Loucy (cell line): Measurements from ENCODE around the gene DPM2.

Source experiments
- EZH2phosphoT487 ChIP-seq: fragments of 200-600 bp; IDR thresholded peaks from 2 replicates; pipeline ENCODE4 v1.6.1; 2018; ENCODE audit warnings: antibody characterized with exemption, mild to moderate bottlenecking, moderate library complexity, borderline replicate concordance
- TF ChIP-seq, protein P1 (sequence below): fragments of 200-600 bp; sonication (generic); conservative IDR thresholded peaks from 2 replicates; pipeline ENCODE4 v1.5.1; 2014; ENCODE audit warnings: mild to moderate bottlenecking, antibody characterized with exemption, low read length

GRCh38 chr9:127927988-127928675 is 9.5 kb downstream of the DPM2 start:
- TF ChIP-seq, protein P1, sequence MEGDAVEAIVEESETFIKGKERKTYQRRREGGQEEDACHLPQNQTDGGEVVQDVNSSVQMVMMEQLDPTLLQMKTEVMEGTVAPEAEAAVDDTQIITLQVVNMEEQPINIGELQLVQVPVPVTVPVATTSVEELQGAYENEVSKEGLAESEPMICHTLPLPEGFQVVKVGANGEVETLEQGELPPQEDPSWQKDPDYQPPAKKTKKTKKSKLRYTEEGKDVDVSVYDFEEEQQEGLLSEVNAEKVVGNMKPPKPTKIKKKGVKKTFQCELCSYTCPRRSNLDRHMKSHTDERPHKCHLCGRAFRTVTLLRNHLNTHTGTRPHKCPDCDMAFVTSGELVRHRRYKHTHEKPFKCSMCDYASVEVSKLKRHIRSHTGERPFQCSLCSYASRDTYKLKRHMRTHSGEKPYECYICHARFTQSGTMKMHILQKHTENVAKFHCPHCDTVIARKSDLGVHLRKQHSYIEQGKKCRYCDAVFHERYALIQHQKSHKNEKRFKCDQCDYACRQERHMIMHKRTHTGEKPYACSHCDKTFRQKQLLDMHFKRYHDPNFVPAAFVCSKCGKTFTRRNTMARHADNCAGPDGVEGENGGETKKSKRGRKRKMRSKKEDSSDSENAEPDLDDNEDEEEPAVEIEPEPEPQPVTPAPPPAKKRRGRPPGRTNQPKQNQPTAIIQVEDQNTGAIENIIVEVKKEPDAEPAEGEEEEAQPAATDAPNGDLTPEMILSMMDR, result no peak
- TF ChIP-seq EZH2phosphoT487, result no peak
